H1 (cell line): Measurements from ENCODE around the gene ABCB10.

ENCODE experiments used
- CREB1 ChIP-seq: IDR thresholded peaks from 2 replicates; pipeline ENCODE4 v1.6.1; 2012; ENCODE audit warnings: inconsistent platforms
- CTBP2 ChIP-seq: IDR thresholded peaks from 2 replicates; pipeline ENCODE4 v1.7.0; 2011; ENCODE audit warnings: borderline replicate concordance, mild to moderate bottlenecking, moderate library complexity, mixed read lengths, low read length; ENCODE audit not compliant: insufficient read depth, insufficient read length
- MAFK ChIP-seq: IDR thresholded peaks from 2 replicates; pipeline ENCODE4 v1.6.1; 2012; ENCODE audit warnings: low read depth, mild to moderate bottlenecking, improper control_type of control experiment, low read length
- POLR2A ChIP-seq, 2 experiments: IDR thresholded peaks; 1 replicate in 1 of 2; 2 replicates in 1 of 2; pipeline ENCODE4 v1.6.1; 2011; ENCODE audit warnings: low read depth in 2 of 2, low read length in 2 of 2, mild to moderate bottlenecking in 2 of 2; ENCODE audit errors: control extremely low read depth in 1 of 2
- POLR2AphosphoS5 ChIP-seq: IDR thresholded peaks from 2 replicates; pipeline ENCODE4 v1.6.1; 2011; ENCODE audit warnings: low read depth, low read length
- RNF2 ChIP-seq: fragments of 200-900, 300-1000 bp; sonication (generic); IDR thresholded peaks from 2 replicates; pipeline ENCODE4 v1.7.1; 2016; ENCODE audit warnings: borderline replicate concordance, low read depth, mild to moderate bottlenecking, antibody characterized with exemption, low read length; ENCODE audit not compliant: poor library complexity, severe bottlenecking; ENCODE audit errors: missing control alignments
- SP1 ChIP-seq: IDR thresholded peaks from 2 replicates; pipeline ENCODE4 v1.6.1; 2011; ENCODE audit warnings: low read depth, low read length
- TCF12 ChIP-seq: IDR thresholded peaks from 2 replicates; pipeline ENCODE4 v1.6.1; 2011; ENCODE audit warnings: low read depth, mild to moderate bottlenecking, low read length
- YY1 ChIP-seq: IDR thresholded peaks from 2 replicates; pipeline ENCODE4 v1.6.1; 2011; ENCODE audit warnings: low read depth, mild to moderate bottlenecking, low read length
- TF ChIP-seq, protein P1 (sequence below): IDR thresholded peaks from 2 replicates; pipeline ENCODE4 v1.6.1; 2012; ENCODE audit warnings: inconsistent platforms
- TF ChIP-seq, protein P2 (sequence below), 3 experiments: IDR thresholded peaks; 1 replicate in 2 of 3; 2 replicates in 1 of 3; pipeline versions ENCODE4 v1.5.1 to v1.6.1; 2011; ENCODE audit warnings: low read length in 3 of 3, mild to moderate bottlenecking in 3 of 3, inconsistent platforms in 2 of 3, low read depth in 1 of 3, moderate library complexity in 1 of 3; ENCODE audit not compliant: insufficient read depth in 1 of 3; ENCODE audit errors: control extremely low read depth in 1 of 3

DNA sequence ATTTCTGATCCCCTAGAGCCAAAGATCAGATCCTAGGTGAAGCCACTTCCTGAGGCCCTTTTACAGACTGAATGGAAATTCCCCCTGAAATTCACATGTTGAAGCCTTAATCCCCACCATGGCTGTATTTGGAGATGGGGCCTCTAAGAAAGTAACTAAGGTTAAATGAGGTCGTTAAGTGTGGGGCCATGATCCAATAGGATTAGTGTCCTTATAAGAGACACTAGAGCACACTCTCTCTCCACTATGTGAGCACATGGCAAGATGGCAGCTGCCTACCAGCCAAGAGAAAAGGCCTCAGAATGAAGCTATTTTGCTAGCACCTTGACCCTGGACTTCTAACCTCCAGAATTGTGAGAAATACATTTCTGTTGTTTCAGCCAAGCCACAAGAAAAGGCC is 13.9 kb downstream of the ABCB10 start:
- no peak for TF ChIP-seq SP1
- TF ChIP-seq, protein P1, sequence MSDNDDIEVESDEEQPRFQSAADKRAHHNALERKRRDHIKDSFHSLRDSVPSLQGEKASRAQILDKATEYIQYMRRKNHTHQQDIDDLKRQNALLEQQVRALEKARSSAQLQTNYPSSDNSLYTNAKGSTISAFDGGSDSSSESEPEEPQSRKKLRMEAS, result no peak
- TF ChIP-seq, protein P2, sequence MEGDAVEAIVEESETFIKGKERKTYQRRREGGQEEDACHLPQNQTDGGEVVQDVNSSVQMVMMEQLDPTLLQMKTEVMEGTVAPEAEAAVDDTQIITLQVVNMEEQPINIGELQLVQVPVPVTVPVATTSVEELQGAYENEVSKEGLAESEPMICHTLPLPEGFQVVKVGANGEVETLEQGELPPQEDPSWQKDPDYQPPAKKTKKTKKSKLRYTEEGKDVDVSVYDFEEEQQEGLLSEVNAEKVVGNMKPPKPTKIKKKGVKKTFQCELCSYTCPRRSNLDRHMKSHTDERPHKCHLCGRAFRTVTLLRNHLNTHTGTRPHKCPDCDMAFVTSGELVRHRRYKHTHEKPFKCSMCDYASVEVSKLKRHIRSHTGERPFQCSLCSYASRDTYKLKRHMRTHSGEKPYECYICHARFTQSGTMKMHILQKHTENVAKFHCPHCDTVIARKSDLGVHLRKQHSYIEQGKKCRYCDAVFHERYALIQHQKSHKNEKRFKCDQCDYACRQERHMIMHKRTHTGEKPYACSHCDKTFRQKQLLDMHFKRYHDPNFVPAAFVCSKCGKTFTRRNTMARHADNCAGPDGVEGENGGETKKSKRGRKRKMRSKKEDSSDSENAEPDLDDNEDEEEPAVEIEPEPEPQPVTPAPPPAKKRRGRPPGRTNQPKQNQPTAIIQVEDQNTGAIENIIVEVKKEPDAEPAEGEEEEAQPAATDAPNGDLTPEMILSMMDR (IDR thresholded peaks at IDR 0.05; ENCODE audit: control extremely low read depth in 1 of 3, insufficient read depth in 1 of 3, low read depth in 1 of 3, low read length in 3 of 3), result no peak
- TF ChIP-seq CTBP2, result no peak
- no peak for TF ChIP-seq MAFK
- TF ChIP-seq RNF2, result no peak
- TF ChIP-seq TCF12, result no peak
- no peak for TF ChIP-seq YY1
- no peak for TF ChIP-seq POLR2AphosphoS5
- TF ChIP-seq CREB1, result no peak
- TF ChIP-seq POLR2A (IDR thresholded peaks at IDR 0.05; ENCODE audit: control extremely low read depth in 1 of 2, low read depth in 2 of 2, low read length in 2 of 2), result no peak
